T-helper 1 cell treated with Interleukin-12 subunit alpha and Interleukin-12 subunit beta and Interleukin-4 antibody, amounts not matched to agents 30 ng/mL and 1 ng/mL, for 36 hours (primary cell): ENCODE measurements around the gene KIF5A. TPM values are rescaled to one million over a fixed set of nuclear protein-coding genes. Genes with fewer than 3 reads are reported as not detected.
"Not testable (repeated sequence)": the region's sequence is repeated elsewhere in the genome, so short reads cannot be mapped to it uniquely, and the experiment has no call there.

ENCODE experiments used
- intact Hi-C: fragments of 100-400 bp; cut with micrococcal nuclease; formaldehyde crosslinking; loops from one replicate; pipeline ENCODE4 v1.15.1; 2024
- total RNA-seq: library from RNA; stranded (reverse); gene quantifications from 2 replicates; pipeline ENCODE4 v1.2.3, GENCODE V29; 2022

Gene KIF5A
- total RNA-seq, 1 donor from 2014 or later, result 2.2 TPM

GRCh38 chr12:57616383-57617101 is 66.7 kb downstream of the KIF5A start:
- intact Hi-C loops, result no loop called here

- intact Hi-C loops, result no loop called here
Measured at GRCh38 chr12:57617942-57618341, 68.1 kb downstream of the KIF5A start.

- intact Hi-C loops, result not testable (repeated sequence)
Measured at GRCh38 chr12:57618431-57618830, 68.6 kb downstream of the KIF5A start.

- intact Hi-C loops, result no loop called here
Measured at GRCh38 chr12:57618966-57619433, 69.2 kb downstream of the KIF5A start.

- intact Hi-C loops, result loop anchor here (2.0 to 5.0 kb wide), 2 partner anchors 99 to 142 kb away; partner anchors contain the start of genes ARHGAP9 and DDIT3
Measured at GRCh38 chr12:57619434-57620244, 69.8 kb downstream of the KIF5A start.

- intact Hi-C loops, result loop anchor here (2.0 to 5.0 kb wide), 2 partner anchors 100 to 143 kb away; partner anchors contain the start of genes ARHGAP9 and DDIT3
Measured at GRCh38 chr12:57620245-57620935, 70.5 kb downstream of the KIF5A start.

GRCh38 chr12:57620936-57621496 is 71.2 kb downstream of the KIF5A start:
- intact Hi-C loops, result loop anchor here (1.0 to 5.0 kb wide), 5 partner anchors 12 to 162 kb away; partner anchors contain the start of genes ARHGAP9, B4GALNT1, DDIT3 and GLI1

- intact Hi-C loops, result loop anchor here (1.0 to 5.0 kb wide), 5 partner anchors 12 to 162 kb away; partner anchors contain the start of genes ARHGAP9, B4GALNT1, DDIT3 and GLI1
Measured at GRCh38 chr12:57621497-57622292, 71.9 kb downstream of the KIF5A start.

- intact Hi-C loops, result loop anchor here (5.0 kb wide), 1 partner anchor 145 kb away; the partner anchor contains the start of gene ARHGAP9
Measured at GRCh38 chr12:57622293-57623245, 72.7 kb downstream of the KIF5A start.

- intact Hi-C loops, result loop anchor here (5.0 kb wide), 1 partner anchor 146 kb away; the partner anchor contains the start of gene ARHGAP9
Measured at GRCh38 chr12:57623385-57623784, 73.5 kb downstream of the KIF5A start.

- intact Hi-C loops, result loop anchor here (5.0 kb wide), 1 partner anchor 147 kb away; the partner anchor contains the start of gene ARHGAP9
Measured at GRCh38 chr12:57623811-57624390, 74.1 kb downstream of the KIF5A start.

GRCh38 chr12:57624441-57625220 is 74.8 kb downstream of the KIF5A start:
- intact Hi-C loops, result loop anchor here (5.0 kb wide), 1 partner anchor 147 kb away; the partner anchor contains the start of gene ARHGAP9

GRCh38 chr12:57625261-57626032 is 75.6 kb downstream of the KIF5A start:
- intact Hi-C loops, result no loop called here

- intact Hi-C loops, result no loop called here
Measured at GRCh38 chr12:57626111-57626920, 76.5 kb downstream of the KIF5A start.

- intact Hi-C loops, result no loop called here
Measured at GRCh38 chr12:57626921-57627445, 77.1 kb downstream of the KIF5A start.
